ENCODE measurements around the gene FGF19. TPM values are rescaled to one million over a fixed set of nuclear protein-coding genes. Genes with fewer than 3 reads are reported as not detected.

Gene FGF19
- total and polyA plus RNA-seq, 9 of the 15 experiments (the other 6 are each of a cell fraction or from before 2014, with no cell fraction given) = 0.11 TPM; not detected in 8

- TF ChIP-seq ZNF318 (IDR thresholded peaks at IDR 0.05; ENCODE audit: borderline replicate concordance in 1 of 2, low read depth in 1 of 2) (no peak), PTRF (tag; IDR thresholded peaks at IDR 0.05) (no peak)
Observed at GRCh38 chr11:69662806-69663205, 41.0 kb downstream of the FGF19 start (continued).
